Stimulated activated CD8-positive, alpha-beta memory T cell treated with anti-CD3 and anti-CD28 coated beads, Interleukin-7, amount 100 ng/mL, for 1 hour (primary cell): ENCODE data around the gene XPNPEP1.
A peak's percentile ranks its signal among the peaks of the same experiment; 100 is the strongest.

Source experiments
- DNase-seq, 2 donors: peaks; one replicate each; pipeline ENCODE4 v3.0.0-alpha.2; 2020; ENCODE audit warnings: low read depth in 2 of 2

Gene XPNPEP1

GRCh38 chr10:109893386-109893785, 29.9 kb downstream of the XPNPEP1 start:
- DNase-seq, result no peak

- no peak for DNase-seq
These were observed 30.4 kb downstream of the XPNPEP1 start for GRCh38 chr10:109892931-109893330.

GRCh38 chr10:109892117-109892516, 31.2 kb downstream of the XPNPEP1 start:
- no peak for DNase-seq

- no peak for DNase-seq
These were observed 32.2 kb downstream of the XPNPEP1 start for GRCh38 chr10:109891105-109891504.

GRCh38 chr10:109889867-109890266, 33.4 kb downstream of the XPNPEP1 start:
- DNase-seq, result no peak

GRCh38 chr10:109887776-109888175, 35.5 kb downstream of the XPNPEP1 start:
- no peak for DNase-seq

DNA sequence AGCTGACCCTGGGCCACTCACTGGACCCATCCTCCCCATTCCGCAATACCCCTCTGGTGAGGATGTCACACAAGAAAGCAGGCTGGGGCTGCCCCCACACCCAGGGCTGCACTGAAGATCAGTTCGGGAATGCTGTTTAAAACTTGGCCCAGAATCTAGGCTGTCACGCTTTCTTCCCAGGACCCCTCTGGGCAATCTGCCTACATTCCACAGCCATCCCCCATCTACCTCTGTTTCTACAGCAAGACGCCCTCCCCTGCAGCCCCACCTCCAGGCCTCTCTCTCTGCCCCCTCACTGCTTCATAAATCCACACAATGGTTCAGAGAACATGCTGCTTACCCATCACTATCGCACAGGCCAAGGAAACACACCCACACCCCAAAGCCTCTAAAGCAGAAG, 36.1 kb downstream of the XPNPEP1 start:
- DNase-seq, result no peak

GRCh38 chr10:109886781-109887140, 36.5 kb downstream of the XPNPEP1 start:
- no peak for DNase-seq

DNA sequence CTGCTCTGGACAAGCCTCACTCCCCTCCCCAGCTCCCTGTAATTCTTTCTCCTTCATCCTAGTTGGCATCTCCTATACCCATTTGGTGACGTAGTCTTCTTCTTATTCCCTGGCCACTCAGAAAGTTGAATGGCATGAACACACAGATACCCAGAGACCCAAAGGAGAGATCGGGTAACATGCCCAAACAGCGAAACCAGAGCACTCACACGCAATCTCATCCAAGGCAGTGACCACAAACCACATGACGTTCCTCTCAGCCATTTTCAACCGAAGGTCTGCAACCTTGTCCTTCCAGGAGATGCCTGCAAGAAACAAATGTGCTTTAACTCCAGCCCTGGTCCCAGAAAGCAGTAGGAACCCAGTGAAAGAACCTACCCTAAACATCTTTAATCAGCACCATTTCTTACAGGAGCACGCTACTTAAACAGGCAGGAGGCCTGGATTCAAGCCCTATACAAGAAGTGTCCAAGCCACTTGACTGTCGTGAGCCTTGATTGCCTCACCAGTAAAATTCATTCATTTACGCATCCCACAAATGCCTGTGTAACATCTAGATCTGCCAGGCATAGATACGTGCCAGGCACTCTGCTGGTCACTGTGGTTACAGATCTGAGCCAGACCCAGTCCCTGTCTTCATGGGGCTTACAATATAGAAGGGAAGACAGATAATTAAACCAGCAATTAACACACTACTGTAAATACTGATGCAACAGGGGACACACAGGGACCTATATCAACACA, 37.1 kb downstream of the XPNPEP1 start:
- DNase-seq, result no peak

- peak; percentile 26 for DNase-seq
These were observed 39.2 kb downstream of the XPNPEP1 start for GRCh38 chr10:109883859-109884771.

DNA sequence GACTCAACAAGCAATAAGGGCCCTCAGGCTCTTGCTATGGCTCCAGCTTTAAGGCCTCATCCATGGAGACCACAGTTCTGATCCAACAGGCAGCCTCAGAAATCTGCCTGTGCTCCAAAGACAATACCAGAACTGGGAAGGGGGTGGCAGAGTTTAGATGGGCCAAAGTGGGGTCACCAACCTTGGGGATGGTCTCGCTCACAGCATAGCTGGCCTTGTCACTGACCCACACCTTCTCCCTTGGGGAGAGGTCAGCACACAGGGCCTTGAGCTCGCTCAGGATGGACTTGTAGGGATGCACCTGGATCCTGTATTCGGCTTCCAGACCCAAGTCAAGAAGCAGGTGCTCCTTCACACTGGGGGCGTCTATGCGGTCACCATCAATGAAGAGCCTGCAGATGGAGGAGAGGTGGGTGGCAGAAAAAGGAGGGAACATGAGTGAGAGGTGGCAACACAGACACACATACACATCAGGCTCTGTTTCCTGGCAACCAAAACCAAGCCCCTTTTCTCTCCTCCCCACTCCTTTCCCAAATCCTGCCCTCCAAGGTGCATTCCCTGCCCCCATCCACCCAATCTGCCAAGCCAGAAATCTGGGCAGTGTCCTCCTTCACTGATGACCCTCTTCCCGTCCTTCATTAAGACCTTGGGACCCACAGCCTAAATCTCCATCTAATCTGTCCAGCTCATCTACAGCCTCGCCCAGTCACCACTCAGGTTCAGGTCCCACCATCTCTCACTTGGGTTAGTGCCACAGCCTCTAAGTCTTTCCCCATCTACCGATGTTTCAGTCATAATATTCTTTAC, 40.9 kb downstream of the XPNPEP1 start:
- no peak for DNase-seq

GRCh38 chr10:109881769-109882057, 41.6 kb downstream of the XPNPEP1 start:
- no peak for DNase-seq

DNA sequence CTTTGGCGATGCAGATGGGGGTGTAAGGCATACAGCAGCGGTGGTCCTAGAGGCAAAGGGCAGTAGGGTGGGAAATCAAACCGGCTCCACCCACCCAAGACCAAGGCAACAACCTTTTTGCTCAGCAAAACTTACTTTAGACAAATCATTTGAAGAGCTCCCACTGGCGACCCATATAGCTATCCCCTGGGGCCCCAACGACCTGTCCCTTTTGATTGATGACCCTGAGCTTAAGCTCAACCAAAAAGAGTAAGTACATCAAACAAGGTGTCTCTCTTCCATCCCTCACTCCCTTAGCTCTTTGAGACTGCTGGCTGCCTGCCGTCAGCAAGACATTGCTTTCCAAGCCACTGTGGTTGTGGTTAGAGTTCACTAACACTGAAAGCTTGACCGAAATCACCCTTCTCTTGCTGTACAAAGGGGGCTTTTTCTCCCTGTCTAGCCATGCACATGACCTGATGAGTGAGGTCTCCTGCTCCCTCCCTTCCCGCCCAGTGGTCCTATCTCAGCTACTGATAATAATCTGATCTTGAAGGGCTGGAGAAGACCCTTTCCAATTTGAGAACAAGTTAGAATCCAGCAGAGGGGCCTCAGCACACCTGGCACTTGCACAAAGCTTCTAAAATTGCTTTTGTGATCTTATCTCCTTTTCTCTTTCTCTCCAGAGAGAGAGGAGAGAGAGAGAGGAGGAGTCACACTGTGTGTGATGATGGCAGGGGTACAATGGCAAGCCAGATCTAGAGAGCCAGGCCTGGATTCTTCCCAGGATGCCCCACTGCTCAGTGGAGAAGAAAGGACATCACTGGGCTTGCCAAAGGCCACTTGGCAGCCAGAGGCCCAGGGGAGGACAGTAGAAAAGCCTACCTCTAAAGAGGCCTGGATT, 42.2 kb downstream of the XPNPEP1 start:
- DNase-seq, result no peak

GRCh38 chr10:109877546-109877945, 45.8 kb downstream of the XPNPEP1 start:
- no peak for DNase-seq

DNA sequence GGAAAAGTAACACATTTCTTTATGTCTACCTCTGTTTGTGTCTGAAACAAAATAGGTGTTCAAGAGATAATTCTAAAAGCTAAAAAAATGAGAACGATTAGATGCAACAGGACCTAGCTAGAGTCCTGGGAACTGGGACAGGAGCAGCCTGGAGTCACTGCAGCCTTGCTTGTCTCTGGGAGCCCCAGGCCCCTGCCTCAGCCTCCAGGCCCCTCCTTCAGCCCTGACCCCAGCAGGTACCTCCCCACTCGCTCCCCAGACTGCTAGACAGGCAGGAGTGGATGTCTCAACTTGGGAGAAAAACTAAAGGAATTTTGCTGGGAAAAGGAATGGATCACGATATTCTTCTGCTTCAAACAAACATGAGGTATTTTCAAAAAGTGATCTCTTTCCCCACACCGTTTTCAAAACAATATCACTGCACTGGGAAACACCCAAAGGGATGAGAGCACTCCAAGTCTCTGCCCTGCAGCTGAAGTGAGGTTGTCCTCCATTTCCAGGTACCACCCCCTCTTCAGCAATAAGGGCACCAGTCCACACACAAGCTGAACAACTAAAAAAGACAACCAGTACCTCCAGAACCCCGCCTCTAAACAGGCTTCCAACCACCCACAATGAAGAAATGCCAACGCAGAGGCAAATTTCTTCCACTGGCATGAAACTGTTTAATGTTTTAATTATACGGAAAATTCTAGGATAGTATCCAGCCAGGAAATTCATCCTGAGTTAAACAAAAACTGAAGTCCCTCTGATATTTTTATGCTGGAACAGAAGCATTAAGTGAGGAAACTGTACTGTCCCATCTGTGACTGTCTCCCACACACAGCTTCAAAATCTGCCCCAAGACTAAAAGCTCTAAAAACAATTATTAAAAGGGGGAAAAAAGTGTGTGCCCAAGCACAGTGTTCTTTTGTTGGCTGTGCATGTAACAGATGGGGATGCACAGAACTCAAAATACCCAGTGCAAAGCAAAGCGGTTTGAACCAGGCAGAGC, 47.2 kb downstream of the XPNPEP1 start:
- DNase-seq, result no peak

GRCh38 chr10:109875151-109875568, 48.2 kb downstream of the XPNPEP1 start:
- DNase-seq, result no peak

DNA sequence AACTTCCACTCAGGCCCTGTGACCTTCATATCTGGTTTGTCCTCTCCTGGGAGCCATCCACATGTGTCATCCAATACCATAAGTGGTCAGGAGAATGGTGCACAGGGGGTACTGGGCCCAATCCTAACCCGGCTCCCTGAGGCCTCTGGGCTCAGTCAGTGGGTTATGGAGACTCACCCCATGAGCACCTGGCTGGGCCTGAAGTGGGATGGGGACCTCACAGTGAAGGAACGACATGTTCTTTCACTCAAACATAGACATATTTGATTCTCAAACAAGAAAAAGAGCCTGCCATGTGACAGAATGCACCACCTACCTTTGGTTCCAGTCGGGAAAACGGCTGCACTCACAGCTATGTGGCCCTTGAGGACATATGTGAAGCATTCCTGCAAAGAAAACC, 51.8 kb downstream of the XPNPEP1 start:
- DNase-seq, result no peak

- DNase-seq, result no peak
These were observed 56.2 kb downstream of the XPNPEP1 start for GRCh38 chr10:109866995-109867635.

GRCh38 chr10:109866168-109866994, 56.9 kb downstream of the XPNPEP1 start:
- no peak for DNase-seq
